Measurements from ENCODE around the gene ADAMTS2. TPM values are rescaled to one million over a fixed set of nuclear protein-coding genes. Genes with fewer than 3 reads are reported as not detected.

ADAMTS2 gene
- total and polyA plus RNA-seq, 2 experiments from 2014 or later = 62.0 to 132 TPM

- DNase-seq = no peak
- Histone ChIP-seq H3K4me2 (ENCODE audit: unreplicated experiment) (no peak overlapping the region), H4K20me1 (ENCODE audit: insufficient read depth) (no peaks in the 10 kb centered on the region), H3K9ac (no peak overlapping the region), H2AFZ (no peak overlapping the region), H3K36me3 (ENCODE audit: low read depth) (no peaks in the 10 kb centered on the region), H3K4me3 (no peak overlapping the region), H3K79me2 (ENCODE audit: insufficient read depth) (peaks cover 97% of the 10 kb centered on the region), H3K4me1 (ENCODE audit: insufficient read depth) (peaks cover 14% of the 10 kb centered on the region; the same call in 1 of the 2 replicates), H3K9me2 (ENCODE audit: insufficient read depth) (no peaks in the 10 kb centered on the region), H3F3A (ENCODE audit: insufficient read depth) (no peaks in the 10 kb centered on the region), H3K27me3 (replicated peaks; ENCODE audit: insufficient read depth) (no peaks in the 10 kb centered on the region), H3K27ac (no peak overlapping the region), H3K9me3 (ENCODE audit: low read depth) (no peaks in the 10 kb centered on the region)
- TF ChIP-seq EZH2 (IDR thresholded peaks at IDR 0.05; ENCODE audit: insufficient read depth, poor library complexity, severe bottlenecking) = no peak
- in situ Hi-C loops (cut with MboI) = loop anchor here (10.0 kb wide), 1 partner anchor 175 kb away; no protein-coding TSS in a partner anchor
- WGBS, 2 experiments (ENCODE audit: low coverage in 1 of 2, low lambda C conversion rate in 2 of 2, missing lambda C conversion rate in 2 of 2) = 94 to 97% methylated on average over 10 of the region's 10 CpGs
These were observed 5.3 kb downstream of the ADAMTS2 start for GRCh38 chr5:179339996-179340395.

GRCh38 chr5:179339081-179339480 lies 6.2 kb downstream of the ADAMTS2 start:
- H3K9me3 ChIP-seq (ENCODE audit: low read depth) = no peaks in the 10 kb centered on the region
- H3K27me3 ChIP-seq (replicated peaks; ENCODE audit: insufficient read depth) = no peaks in the 10 kb centered on the region
- TF ChIP-seq EZH2 (IDR thresholded peaks at IDR 0.05; ENCODE audit: insufficient read depth, poor library complexity, severe bottlenecking) (no peak), EZH2phosphoT487 (IDR thresholded peaks at IDR 0.05; ENCODE audit: insufficient read depth, low read depth) (no peak)
- no peaks in the 10 kb centered on the region for H3K36me3 ChIP-seq (ENCODE audit: low read depth)
- H3F3A ChIP-seq (ENCODE audit: insufficient read depth) = no peaks in the 10 kb centered on the region
- H4K20me1 ChIP-seq (ENCODE audit: insufficient read depth) = no peaks in the 10 kb centered on the region
- no peak overlapping the region for H3K27ac ChIP-seq
- no peak overlapping the region for H3K9ac ChIP-seq
- H3K4me1 ChIP-seq (ENCODE audit: insufficient read depth) = peaks cover 14% of the 10 kb centered on the region; the same call in 1 of the 2 replicates
- WGBS, 2 experiments (ENCODE audit: low coverage in 1 of 2, low lambda C conversion rate in 2 of 2, missing lambda C conversion rate in 2 of 2) = 65 to 73% methylated on average over 5 of the region's 5 CpGs
- H3K4me3 ChIP-seq = no peak overlapping the region
- no peak for DNase-seq
- in situ Hi-C loops (cut with MboI) = no loop called here
- no peaks in the 10 kb centered on the region for H3K9me2 ChIP-seq (ENCODE audit: insufficient read depth)
- no peak overlapping the region for H3K4me2 ChIP-seq (ENCODE audit: unreplicated experiment)
- H3K79me2 ChIP-seq (ENCODE audit: insufficient read depth) = peaks cover 100% of the 10 kb centered on the region
- H2AFZ ChIP-seq = no peak overlapping the region

- H3K4me2 ChIP-seq (ENCODE audit: unreplicated experiment) = no peak overlapping the region
- no peak overlapping the region for H3K4me3 ChIP-seq
- H4K20me1 ChIP-seq (ENCODE audit: insufficient read depth) = no peaks in the 10 kb centered on the region; the same call in 1 of the 2 replicates
- no peaks in the 10 kb centered on the region for H3K9me3 ChIP-seq (ENCODE audit: low read depth)
- H3K27ac ChIP-seq = no peak overlapping the region
- H3K36me3 ChIP-seq (ENCODE audit: low read depth) = no peaks in the 10 kb centered on the region
- no peaks in the 10 kb centered on the region for H3K9me2 ChIP-seq (ENCODE audit: insufficient read depth)
- no peak for DNase-seq
- peaks cover 100% of the 10 kb centered on the region for H3K79me2 ChIP-seq (ENCODE audit: insufficient read depth)
- H3F3A ChIP-seq (ENCODE audit: insufficient read depth) = no peaks in the 10 kb centered on the region
- no peak overlapping the region for H3K9ac ChIP-seq
- H2AFZ ChIP-seq = no peak overlapping the region
- no peaks in the 10 kb centered on the region for H3K27me3 ChIP-seq (replicated peaks; ENCODE audit: insufficient read depth)
- TF ChIP-seq EZH2 (IDR thresholded peaks at IDR 0.05; ENCODE audit: insufficient read depth, poor library complexity, severe bottlenecking) (no peak), EZH2phosphoT487 (IDR thresholded peaks at IDR 0.05; ENCODE audit: insufficient read depth, low read depth) (no peak)
- WGBS, 2 experiments (ENCODE audit: low coverage in 1 of 2, low lambda C conversion rate in 2 of 2, missing lambda C conversion rate in 2 of 2) = 87% methylated on average over 22 to 23 of the region's 23 CpGs
- in situ Hi-C loops (cut with MboI) = no loop called here
- H3K4me1 ChIP-seq (ENCODE audit: insufficient read depth) = peaks cover 10% of the 10 kb centered on the region; the same call in 1 of the 2 replicates
These were observed 7.2 kb downstream of the ADAMTS2 start for GRCh38 chr5:179337796-179338676.

- H4K20me1 ChIP-seq (ENCODE audit: insufficient read depth) = no peaks in the 10 kb centered on the region; the same call in 1 of the 2 replicates
- in situ Hi-C loops (cut with MboI) = no loop called here
- H3K4me3 ChIP-seq = no peak overlapping the region
- 78 to 79% methylated on average over 23 of the region's 25 CpGs for WGBS, 2 experiments (ENCODE audit: low coverage in 1 of 2, low lambda C conversion rate in 2 of 2, missing lambda C conversion rate in 2 of 2)
- H3K9me2 ChIP-seq (ENCODE audit: insufficient read depth) = no peaks in the 10 kb centered on the region
- H3K4me1 ChIP-seq (ENCODE audit: insufficient read depth) = 0 out of 2 replicates have a peak, but pooled peaks cover 4% of the 10 kb centered on the region
- TF ChIP-seq EZH2phosphoT487 (IDR thresholded peaks at IDR 0.05; ENCODE audit: insufficient read depth, low read depth) (no peak), EZH2 (IDR thresholded peaks at IDR 0.05; ENCODE audit: insufficient read depth, poor library complexity, severe bottlenecking) (no peak)
- no peak overlapping the region for H3K4me2 ChIP-seq (ENCODE audit: unreplicated experiment)
- H3K27me3 ChIP-seq (replicated peaks; ENCODE audit: insufficient read depth) = no peaks in the 10 kb centered on the region
- no peak overlapping the region for H3K27ac ChIP-seq
- no peak for DNase-seq
- no peaks in the 10 kb centered on the region for H3F3A ChIP-seq (ENCODE audit: insufficient read depth)
- H3K36me3 ChIP-seq (ENCODE audit: low read depth) = no peaks in the 10 kb centered on the region
- no peaks in the 10 kb centered on the region for H3K9me3 ChIP-seq (ENCODE audit: low read depth)
- peaks cover 100% of the 10 kb centered on the region for H3K79me2 ChIP-seq (ENCODE audit: insufficient read depth)
- no peak overlapping the region for H2AFZ ChIP-seq
- no peak overlapping the region for H3K9ac ChIP-seq
These were observed 8.1 kb downstream of the ADAMTS2 start for GRCh38 chr5:179336871-179337795.
